KOPT-K1 (cell line): ENCODE data around the gene KLC1.
"Not testable (repeated sequence)": the region's sequence is repeated elsewhere in the genome, so short reads cannot be mapped to it uniquely, and the experiment has no call there.

Source experiments
- H3K27ac ChIP-seq: fragments of 200-600 bp; sonication (generic); 2 replicates; pipeline ENCODE4 v1.5.1; 2016; ENCODE audit warnings: antibody characterized with exemption, mild to moderate bottlenecking, low read depth, low read length; ENCODE audit not compliant: poor library complexity, severe bottlenecking
- H3K36me3 ChIP-seq: fragments of 200-600 bp; sonication (generic); 2 replicates; pipeline ENCODE4 v1.5.1; 2017; ENCODE audit warnings: antibody characterized with exemption, mild to moderate bottlenecking, low read length, moderate library complexity; ENCODE audit not compliant: insufficient read depth
- H3K9me3 ChIP-seq: fragments of 200-600 bp; sonication (generic); 2 replicates; pipeline ENCODE4 v1.5.1; 2017; ENCODE audit warnings: antibody characterized with exemption, low read length, mild to moderate bottlenecking; ENCODE audit not compliant: insufficient read depth, poor library complexity, severe bottlenecking

The KLC1 gene

GRCh38 chr14:103686831-103687485, 57.9 kb downstream of the KLC1 start:
- Histone ChIP-seq H3K9me3 (no peaks in the 10 kb centered on the region), H3K36me3 (peaks cover 95% of the 10 kb centered on the region), H3K27ac (no peak overlapping the region)

GRCh38 chr14:103687712-103688111, 58.7 kb downstream of the KLC1 start:
- Histone ChIP-seq H3K27ac (no peak overlapping the region), H3K9me3 (no peaks in the 10 kb centered on the region), H3K36me3 (peaks cover 96% of the 10 kb centered on the region)

- Histone ChIP-seq H3K27ac (no peak overlapping the region), H3K36me3 (peaks cover 96% of the 10 kb centered on the region), H3K9me3 (no peaks in the 10 kb centered on the region)
Measured at GRCh38 chr14:103688441-103688840, 59.4 kb downstream of the KLC1 start.

- Histone ChIP-seq H3K27ac (no peak overlapping the region), H3K36me3 (peaks cover 96% of the 10 kb centered on the region), H3K9me3 (no peaks in the 10 kb centered on the region)
Measured at GRCh38 chr14:103688906-103689902, 60.2 kb downstream of the KLC1 start.

- no peaks in the 10 kb centered on the region for H3K9me3 ChIP-seq
- H3K36me3 ChIP-seq, result peaks cover 94% of the 10 kb centered on the region
- no peak overlapping the region for H3K27ac ChIP-seq
Measured at GRCh38 chr14:103690332-103690731, 61.3 kb downstream of the KLC1 start.

- H3K9me3 ChIP-seq, H3K27ac ChIP-seq: not testable (repeated sequence)
- H3K36me3 ChIP-seq, result peaks cover 93% of the 10 kb centered on the region
Measured at GRCh38 chr14:103691655-103692054, 62.6 kb downstream of the KLC1 start.

GRCh38 chr14:103692159-103692558, 63.1 kb downstream of the KLC1 start:
- peaks cover 93% of the 10 kb centered on the region for H3K36me3 ChIP-seq
- no peaks in the 10 kb centered on the region for H3K9me3 ChIP-seq
- no peak overlapping the region for H3K27ac ChIP-seq

GRCh38 chr14:103692871-103693270, 63.9 kb downstream of the KLC1 start:
- H3K27ac ChIP-seq, result no peak overlapping the region
- H3K36me3 ChIP-seq, result peaks cover 93% of the 10 kb centered on the region
- no peaks in the 10 kb centered on the region for H3K9me3 ChIP-seq

- no peak overlapping the region for H3K27ac ChIP-seq
- no peaks in the 10 kb centered on the region for H3K9me3 ChIP-seq
- peaks cover 93% of the 10 kb centered on the region for H3K36me3 ChIP-seq
Measured at GRCh38 chr14:103693515-103693914, 64.5 kb downstream of the KLC1 start.

GRCh38 chr14:103694572-103695026, 65.6 kb downstream of the KLC1 start:
- Histone ChIP-seq H3K36me3 (peaks cover 93% of the 10 kb centered on the region), H3K9me3 (no peaks in the 10 kb centered on the region), H3K27ac (no peak overlapping the region)

- Histone ChIP-seq H3K27ac (no peak overlapping the region), H3K36me3 (peaks cover 93% of the 10 kb centered on the region), H3K9me3 (no peaks in the 10 kb centered on the region)
Measured at GRCh38 chr14:103695296-103696069, 66.5 kb downstream of the KLC1 start.

GRCh38 chr14:103696070-103696402, 67.0 kb downstream of the KLC1 start:
- H3K9me3 ChIP-seq, result no peaks in the 10 kb centered on the region
- no peak overlapping the region for H3K27ac ChIP-seq
- H3K36me3 ChIP-seq, result peaks cover 93% of the 10 kb centered on the region

- Histone ChIP-seq H3K9me3 (no peaks in the 10 kb centered on the region), H3K27ac (no peak overlapping the region), H3K36me3 (peaks cover 96% of the 10 kb centered on the region)
Measured at GRCh38 chr14:103696466-103697071, 67.6 kb downstream of the KLC1 start.

GRCh38 chr14:103697206-103697602, 68.2 kb downstream of the KLC1 start:
- Histone ChIP-seq H3K36me3 (peaks cover 97% of the 10 kb centered on the region), H3K27ac (no peak overlapping the region), H3K9me3 (no peaks in the 10 kb centered on the region)
